HEK293T (cell line): ENCODE measurements around the gene GLT6D1.

Source experiments
- ARNT ChIP-seq: fragments of 450-650 bp; IDR thresholded peaks from 2 replicates; pipeline ENCODE4 v1.6.1; 2017; ENCODE audit warnings: mild to moderate bottlenecking
- BHLHE40 ChIP-seq: fragments of 450-650 bp; IDR thresholded peaks from 2 replicates; pipeline ENCODE4 v1.6.1; 2016; ENCODE audit warnings: mild to moderate bottlenecking, moderate library complexity, borderline replicate concordance
- ELF4 ChIP-seq: fragments of 450-650 bp; IDR thresholded peaks from 2 replicates; pipeline ENCODE4 v1.6.1; 2017; ENCODE audit warnings: antibody characterized with exemption
- FOXA1 ChIP-seq: fragments of 450-650 bp; IDR thresholded peaks from 2 replicates; pipeline ENCODE4 v1.6.1; 2016; ENCODE audit warnings: mild to moderate bottlenecking
- FOXK2 ChIP-seq: fragments of 450-650 bp; IDR thresholded peaks from 2 replicates; pipeline ENCODE4 v1.6.1; 2016; ENCODE audit warnings: mild to moderate bottlenecking
- FOXM1 ChIP-seq: fragments of 450-650 bp; IDR thresholded peaks from 2 replicates; pipeline ENCODE4 v1.6.1; 2017; ENCODE audit warnings: mild to moderate bottlenecking, borderline replicate concordance
- LEF1 ChIP-seq: fragments of 450-650 bp; IDR thresholded peaks from 2 replicates; pipeline ENCODE4 v1.6.1; 2017; ENCODE audit warnings: mild to moderate bottlenecking, borderline replicate concordance
- SP1 ChIP-seq: fragments of 450-650 bp; IDR thresholded peaks from 2 replicates; pipeline ENCODE4 v1.6.1; 2017
- SUZ12 ChIP-seq: fragments of 450-650 bp; IDR thresholded peaks from 2 replicates; pipeline ENCODE4 v1.6.1; 2016; ENCODE audit warnings: mild to moderate bottlenecking
- TARDBP ChIP-seq: fragments of 450-650 bp; IDR thresholded peaks from 2 replicates; pipeline ENCODE4 v1.6.1; 2016
- ZNF384 ChIP-seq: fragments of 450-650 bp; IDR thresholded peaks from 2 replicates; pipeline ENCODE4 v1.6.1; 2016
- TF ChIP-seq, protein P1 (sequence below): fragments of 450-650 bp; IDR thresholded peaks from 2 replicates; pipeline ENCODE4 v1.6.1; 2016

DNA sequence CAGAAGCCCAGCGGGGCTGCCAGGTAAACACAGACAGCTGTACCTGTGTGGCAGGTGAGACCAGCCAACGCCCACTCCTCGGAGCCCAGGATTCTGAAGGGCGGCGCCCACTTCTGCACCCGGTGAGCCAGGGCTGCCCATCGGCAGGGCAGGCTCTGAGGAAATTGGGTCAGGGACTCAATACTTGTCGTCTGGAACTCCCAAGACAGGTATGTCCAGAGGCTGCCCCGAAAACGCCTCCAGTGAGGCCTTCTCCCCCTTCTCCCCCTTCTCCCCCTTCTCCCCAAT lies 19.8 kb downstream of the GLT6D1 start:
- TF ChIP-seq BHLHE40, result no peak
- TF ChIP-seq ELF4, result no peak
- no peak for TF ChIP-seq SUZ12
- TF ChIP-seq FOXM1, result no peak
- TF ChIP-seq TARDBP, result no peak
- TF ChIP-seq SP1, result no peak
- no peak for TF ChIP-seq ZNF384
- TF ChIP-seq, protein P1, sequence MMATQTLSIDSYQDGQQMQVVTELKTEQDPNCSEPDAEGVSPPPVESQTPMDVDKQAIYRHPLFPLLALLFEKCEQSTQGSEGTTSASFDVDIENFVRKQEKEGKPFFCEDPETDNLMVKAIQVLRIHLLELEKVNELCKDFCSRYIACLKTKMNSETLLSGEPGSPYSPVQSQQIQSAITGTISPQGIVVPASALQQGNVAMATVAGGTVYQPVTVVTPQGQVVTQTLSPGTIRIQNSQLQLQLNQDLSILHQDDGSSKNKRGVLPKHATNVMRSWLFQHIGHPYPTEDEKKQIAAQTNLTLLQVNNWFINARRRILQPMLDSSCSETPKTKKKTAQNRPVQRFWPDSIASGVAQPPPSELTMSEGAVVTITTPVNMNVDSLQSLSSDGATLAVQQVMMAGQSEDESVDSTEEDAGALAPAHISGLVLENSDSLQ, result no peak
- no peak for TF ChIP-seq LEF1
- TF ChIP-seq FOXA1, result no peak
- no peak for TF ChIP-seq FOXK2
- TF ChIP-seq ARNT, result no peak
